WTC11 (cell line): ENCODE measurements around the gene HINT3. TPM values are rescaled to one million over a fixed set of nuclear protein-coding genes. Genes with fewer than 3 reads are reported as not detected.

Source experiments
- ATAC-seq: fragments of 200-7000 bp; cut with Tn5 transposase; 2 replicates; pipeline ENCODE4 v1.10.0; 2021; ENCODE audit warnings: mild to moderate bottlenecking, moderate library complexity
- CTCF ChIA-PET: fragments of 300-600 bp; sonication (Branson Sonifier 250); formaldehyde crosslinking; loops from one replicate; lab custom pipeline; 2021; ENCODE audit warnings: antibody characterized with exemption; lab: Charles Lee
- POLR2A ChIA-PET: fragments of 350-600 bp; sonication (Branson Sonifier 250); formaldehyde crosslinking; loops from one replicate; lab custom pipeline; 2021; ENCODE audit warnings: antibody characterized with exemption; lab: Charles Lee
- DNase-seq: peaks from one replicate; pipeline ENCODE4 v3.0.0; 2021; ENCODE audit warnings: low spot score
- H3K27ac Mint-ChIP-seq: 2 replicates; pipeline ENCODE4 v1.8.0; 2021; ENCODE audit warnings: mixed read lengths
- H3K27me3 Mint-ChIP-seq: 2 replicates; pipeline ENCODE4 v1.8.0; 2021; ENCODE audit warnings: low read depth, mild to moderate bottlenecking, moderate library complexity, mixed read lengths
- H3K36me3 Mint-ChIP-seq: 2 replicates; pipeline ENCODE4 v1.8.0; 2021; ENCODE audit warnings: mixed read lengths
- H3K4me1 Mint-ChIP-seq: 2 replicates; pipeline ENCODE4 v1.8.0; 2022; ENCODE audit warnings: mixed read lengths
- H3K4me3 Mint-ChIP-seq: 2 replicates; pipeline ENCODE4 v1.8.0; 2021; ENCODE audit warnings: mild to moderate bottlenecking, moderate library complexity, mixed read lengths
- H3K9me3 Mint-ChIP-seq: 2 replicates; pipeline ENCODE4 v1.8.0; 2021; ENCODE audit warnings: mixed read lengths
- AFF4 ChIP-seq: sonication (generic); formaldehyde crosslinking; IDR thresholded peaks from 2 replicates; pipeline ENCODE4 v1.8.1; 2023; ENCODE audit warnings: mild to moderate bottlenecking, missing genetic modification reagents, borderline replicate concordance
- CBFB ChIP-seq: sonication (generic); formaldehyde crosslinking; IDR thresholded peaks from 2 replicates; pipeline ENCODE4 v1.8.1; 2022; ENCODE audit warnings: mild to moderate bottlenecking, low read depth, missing genetic modification reagents
- CREM ChIP-seq: sonication (generic); formaldehyde crosslinking; IDR thresholded peaks from 2 replicates; pipeline ENCODE4 v1.8.1; 2022; ENCODE audit warnings: mild to moderate bottlenecking, missing genetic modification reagents, moderate library complexity
- E2F5 ChIP-seq: sonication (generic); formaldehyde crosslinking; IDR thresholded peaks from 2 replicates; pipeline ENCODE4 v1.8.1; 2022; ENCODE audit warnings: mild to moderate bottlenecking, moderate library complexity, missing genetic modification reagents
- FOXK1 ChIP-seq: sonication (generic); formaldehyde crosslinking; IDR thresholded peaks from 2 replicates; pipeline ENCODE4 v1.8.0; 2022; ENCODE audit warnings: mild to moderate bottlenecking, moderate library complexity, missing genetic modification reagents
- FOXP4 ChIP-seq: sonication (generic); formaldehyde crosslinking; IDR thresholded peaks from 2 replicates; pipeline ENCODE4 v1.8.0; 2022; ENCODE audit warnings: mild to moderate bottlenecking, missing genetic modification reagents
- HMGA2 ChIP-seq: fragments of 250-450 bp; sonication (Bioruptor Pico); IDR thresholded peaks from 2 replicates; pipeline ENCODE4 v1.4.0; 2021; ENCODE audit warnings: mild to moderate bottlenecking, moderate library complexity
- IRF1 ChIP-seq: sonication (generic); formaldehyde crosslinking; IDR thresholded peaks from 2 replicates; pipeline ENCODE4 v1.8.0; 2023; ENCODE audit warnings: missing genetic modification reagents
- NR2C2 ChIP-seq: sonication (generic); formaldehyde crosslinking; IDR thresholded peaks from 2 replicates; pipeline ENCODE4 v1.8.0; 2022; ENCODE audit warnings: mild to moderate bottlenecking, missing genetic modification reagents
- NR3C1 ChIP-seq: sonication (generic); formaldehyde crosslinking; conservative IDR thresholded peaks from 2 replicates; pipeline ENCODE4 v1.8.1; 2023; ENCODE audit warnings: low read depth, mild to moderate bottlenecking, missing genetic modification reagents
- PRRX2 ChIP-seq: fragments of 250-450 bp; sonication (Bioruptor Pico); IDR thresholded peaks from 2 replicates; pipeline ENCODE4 v1.8.0; 2021; ENCODE audit warnings: mild to moderate bottlenecking
- RORB ChIP-seq: fragments of 250-450 bp; sonication (Bioruptor Pico); IDR thresholded peaks from 2 replicates; pipeline ENCODE4 v1.9.0; 2021; ENCODE audit warnings: mild to moderate bottlenecking
- TEAD4 ChIP-seq: sonication (generic); formaldehyde crosslinking; IDR thresholded peaks from 2 replicates; pipeline ENCODE4 v1.8.0; 2022; ENCODE audit warnings: mild to moderate bottlenecking, missing genetic modification reagents
- ZMAT4 ChIP-seq: fragments of 250-450 bp; sonication (Bioruptor Pico); IDR thresholded peaks from 2 replicates; pipeline ENCODE4 v1.9.0; 2021; ENCODE audit warnings: mild to moderate bottlenecking
- ZNF281 ChIP-seq: sonication (generic); formaldehyde crosslinking; IDR thresholded peaks from 2 replicates; pipeline ENCODE4 v1.8.0; 2023; ENCODE audit warnings: mild to moderate bottlenecking, missing genetic modification reagents
- ZNF396 ChIP-seq: fragments of 250-450 bp; sonication (Bioruptor Pico); IDR thresholded peaks from 2 replicates; pipeline ENCODE4 v1.8.0; 2021; ENCODE audit warnings: mild to moderate bottlenecking, moderate library complexity, borderline replicate concordance
- ZNF532 ChIP-seq: fragments of 250-450 bp; sonication (Bioruptor Pico); IDR thresholded peaks from 2 replicates; pipeline ENCODE4 v1.9.0; 2021; ENCODE audit warnings: mild to moderate bottlenecking, borderline replicate concordance
- total RNA-seq: library from RNA; stranded (reverse); gene quantifications from 3 replicates; pipeline ENCODE4 v1.2.3, GENCODE V29; 2021

Gene HINT3
- total RNA-seq, 1 experiment from 2014 or later, result 9.4 TPM

GRCh38 chr6:125963817-125964216 is 7.2 kb downstream of the HINT3 start (continued):
- TF ChIP-seq RORB (CRISPR knock-in tag), result no peak
- TF ChIP-seq ZMAT4 (CRISPR knock-in tag), result no peak
- no peak for TF ChIP-seq IRF1 (CRISPR knock-in tag)
- no peak for TF ChIP-seq ZNF396 (CRISPR knock-in tag)

- no peaks in the 10 kb centered on the region for H3K4me1 Mint-ChIP-seq
- H3K4me3 Mint-ChIP-seq, result no peak overlapping the region
- no peaks in the 10 kb centered on the region for H3K9me3 Mint-ChIP-seq
- no peaks in the 10 kb centered on the region for H3K27me3 Mint-ChIP-seq
- ChIA-PET POLR2A (no interaction called here), CTCF (interaction anchor here (0.6 kb wide), 1 partner anchor 10 kb away, joined by 3 read pairs; no protein-coding TSS in a partner anchor)
- no peak for ATAC-seq
- no peak overlapping the region for H3K27ac Mint-ChIP-seq
- no peaks in the 10 kb centered on the region for H3K36me3 Mint-ChIP-seq
- DNase-seq, result no peak
- TF ChIP-seq NR3C1, result no peak
- no peak for TF ChIP-seq ZNF396 (CRISPR knock-in tag)
- no peak for TF ChIP-seq ZMAT4 (CRISPR knock-in tag)
- TF ChIP-seq AFF4 (CRISPR knock-in tag), result no peak
- no peak for TF ChIP-seq ZNF281 (CRISPR knock-in tag)
- no peak for TF ChIP-seq FOXP4 (CRISPR knock-in tag)
- no peak for TF ChIP-seq FOXK1
- no peak for TF ChIP-seq TEAD4 (CRISPR knock-in tag)
- TF ChIP-seq RORB (CRISPR knock-in tag), result no peak
- no peak for TF ChIP-seq HMGA2 (CRISPR knock-in tag)
- no peak for TF ChIP-seq NR2C2 (CRISPR knock-in tag)
- TF ChIP-seq CREM (CRISPR knock-in tag), result no peak
- no peak for TF ChIP-seq ZNF532 (CRISPR knock-in tag)
- no peak for TF ChIP-seq E2F5 (CRISPR knock-in tag)
- no peak for TF ChIP-seq PRRX2 (CRISPR knock-in tag)
- TF ChIP-seq CBFB (CRISPR knock-in tag), result no peak
These were observed 10.0 kb downstream of the HINT3 start for GRCh38 chr6:125966569-125966968.
